Daoy (cell line): ENCODE results near the gene PCDH7. TPM values are rescaled to one million over a fixed set of nuclear protein-coding genes. Genes with fewer than 3 reads are reported as not detected.

Source experiments
- DNase-seq: peaks from one replicate; pipeline ENCODE4 v3.0.0-alpha.2; 2015; ENCODE audit warnings: low read depth
- total RNA-seq: library from RNA; depleted of rRNA; stranded (reverse); fragments of >200 nt; shearing (Covaris generic); gene quantifications from 2 replicates; pipeline ENCODE4 v1.2.3, GENCODE V29; 2014

Gene PCDH7
- total RNA-seq, 1 experiment from 2014 or later = 0.40 TPM

DNA sequence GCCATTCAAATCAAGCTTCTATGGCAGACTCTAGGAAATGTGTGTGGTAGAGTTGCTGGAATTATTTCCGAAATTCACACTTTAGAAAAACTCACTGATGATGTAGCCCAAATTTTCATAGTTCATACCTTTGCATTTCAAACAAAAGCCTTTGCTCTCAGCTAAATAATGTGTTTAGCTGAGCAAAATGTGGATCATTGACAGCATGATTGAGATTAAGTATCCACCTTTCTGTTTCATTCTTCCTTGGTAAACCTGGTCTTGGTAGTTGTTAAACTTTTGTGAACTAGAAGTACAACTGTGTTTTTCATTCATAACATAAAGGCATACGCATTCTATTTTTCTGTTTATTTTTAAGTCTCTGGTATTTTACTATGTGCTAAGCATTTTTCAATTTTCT, 7.2 kb downstream of the PCDH7 start:
- no peak for DNase-seq

DNA sequence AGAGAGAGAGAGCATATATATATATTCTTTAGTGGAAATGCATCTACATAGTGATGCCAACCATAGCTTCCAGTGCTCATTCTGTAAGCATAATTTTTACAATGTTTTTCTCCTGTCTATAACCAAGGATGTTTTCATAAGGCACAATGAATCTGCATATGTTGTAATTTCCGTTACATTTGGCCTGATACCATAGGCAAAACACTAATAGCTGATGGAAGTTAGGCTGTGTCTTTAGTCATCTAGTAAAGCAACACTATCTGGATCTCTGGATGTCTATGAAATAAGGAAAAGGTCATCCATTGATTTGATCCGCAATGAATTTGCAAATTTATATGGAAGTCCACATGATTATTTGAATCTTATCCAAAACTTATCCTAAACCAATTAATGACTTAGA, 8.1 kb downstream of the PCDH7 start:
- no peak for DNase-seq

- DNase-seq = no peak
Measured at GRCh38 chr4:30743897-30744296, 23.7 kb downstream of the PCDH7 start.

GRCh38 chr4:30744386-30744785, 24.2 kb downstream of the PCDH7 start:
- DNase-seq = no peak

DNA sequence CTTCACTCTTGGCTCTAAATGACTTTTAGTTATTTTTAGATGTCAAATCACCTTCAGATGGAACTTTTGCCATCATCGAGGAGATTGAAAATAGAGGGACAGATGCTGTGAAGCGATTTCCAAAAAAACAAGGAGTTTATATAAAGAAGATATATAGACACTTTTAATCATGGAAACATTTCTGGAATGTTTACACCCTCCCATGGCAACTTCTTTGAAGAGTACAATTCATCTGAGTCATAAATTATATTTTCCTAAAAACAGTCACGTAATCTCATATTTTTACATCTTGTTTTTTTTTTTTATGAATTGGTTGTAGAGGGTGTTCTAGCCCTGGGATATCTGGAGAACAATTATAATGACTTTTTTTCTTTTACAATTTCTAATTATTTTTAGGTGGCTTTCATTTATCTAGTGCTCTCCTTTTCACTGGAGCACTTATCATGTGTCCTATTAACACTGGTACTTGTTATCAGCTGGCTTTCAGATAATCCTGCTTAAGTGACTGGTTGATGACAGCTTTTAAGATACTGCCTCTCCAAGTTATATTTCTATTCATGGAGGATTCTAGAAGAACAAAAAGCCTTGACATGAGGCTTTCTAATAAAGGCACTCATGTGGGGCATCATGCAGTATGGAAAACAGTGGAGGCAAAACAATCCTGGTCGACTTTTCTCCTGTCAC, 24.9 kb downstream of the PCDH7 start:
- no peak for DNase-seq

- DNase-seq = no peak
Measured at GRCh38 chr4:30746735-30747134, 26.6 kb downstream of the PCDH7 start.

GRCh38 chr4:30753316-30753715, 33.1 kb downstream of the PCDH7 start:
- DNase-seq = no peak

DNA sequence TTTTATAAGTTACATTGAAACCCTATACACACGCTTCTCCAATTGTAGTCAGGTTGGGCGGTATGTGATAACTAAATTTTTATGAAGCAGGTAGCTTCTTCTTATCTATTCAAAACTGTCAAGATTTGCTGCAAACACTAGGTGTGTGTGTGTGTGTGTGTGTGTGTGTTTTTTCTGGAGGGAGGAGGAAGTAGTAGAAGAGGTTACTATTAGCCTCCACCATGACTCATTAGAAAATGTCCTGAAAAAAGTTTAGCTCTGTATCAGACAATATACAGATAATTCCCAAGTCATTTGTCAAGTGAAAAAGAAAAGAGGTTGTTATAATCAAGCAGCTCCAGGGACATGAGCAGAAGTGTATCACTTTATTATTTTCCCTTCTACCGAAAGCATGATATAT, 33.9 kb downstream of the PCDH7 start:
- no peak for DNase-seq

DNA sequence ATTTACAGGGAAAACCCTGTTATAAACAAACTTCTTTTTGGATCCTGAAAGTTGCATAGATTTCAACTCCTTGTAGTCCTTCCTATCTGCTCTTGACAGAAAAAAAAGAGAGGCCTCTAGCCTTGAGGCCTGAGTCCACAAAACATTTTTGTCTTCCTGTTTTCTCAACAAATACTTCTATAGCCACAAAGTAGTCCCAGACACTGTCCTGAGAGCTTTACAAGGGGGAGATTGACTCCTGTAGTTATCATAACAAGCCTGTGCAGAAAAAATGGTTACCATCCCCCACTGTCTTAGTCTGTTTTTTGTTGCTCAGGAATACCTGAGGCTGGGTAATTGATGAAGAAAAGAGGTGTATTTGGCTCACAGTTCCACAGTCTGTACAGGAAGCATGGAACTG, 35.2 kb downstream of the PCDH7 start:
- DNase-seq = no peak

DNA sequence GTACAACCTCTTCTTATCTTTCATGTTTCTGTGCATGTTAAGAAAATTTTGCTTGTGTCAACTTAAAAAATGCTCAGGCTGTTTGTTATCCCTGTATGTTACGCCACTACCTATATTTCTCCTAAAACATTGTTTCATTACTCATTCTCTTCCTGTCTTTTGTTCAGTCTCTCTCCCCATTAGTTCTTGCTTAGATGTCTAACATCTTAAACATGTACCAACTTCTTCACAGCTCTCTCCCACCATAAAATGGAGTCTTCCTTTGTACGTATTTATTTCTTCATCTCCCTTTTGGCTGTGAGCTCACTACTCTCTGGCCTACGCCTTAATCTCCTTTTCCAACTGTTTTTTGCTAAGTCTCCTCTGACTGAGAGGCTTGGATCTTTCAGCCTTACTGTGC, 36.4 kb downstream of the PCDH7 start:
- no peak for DNase-seq

DNA sequence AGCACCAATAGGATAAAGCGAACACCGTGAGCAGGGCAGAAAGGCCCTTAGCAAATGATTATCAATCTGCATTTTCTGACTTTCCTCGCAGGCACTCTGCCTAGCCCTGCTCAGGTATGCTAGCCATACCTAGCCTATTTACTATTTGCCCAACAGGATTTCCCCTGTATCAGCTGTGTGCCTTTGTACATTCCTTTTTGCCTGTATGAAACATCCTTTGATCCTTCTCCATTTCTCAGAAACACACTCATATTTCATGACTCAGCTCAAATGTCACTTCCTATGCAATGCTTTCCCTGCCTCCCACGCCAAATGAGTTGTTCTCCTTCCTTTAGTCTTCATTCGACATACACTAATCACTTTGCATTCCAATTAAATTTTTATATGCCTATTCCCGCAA, 37.2 kb downstream of the PCDH7 start:
- DNase-seq = peak; percentile 7

GRCh38 chr4:30760551-30760950, 40.4 kb downstream of the PCDH7 start:
- no peak for DNase-seq

DNA sequence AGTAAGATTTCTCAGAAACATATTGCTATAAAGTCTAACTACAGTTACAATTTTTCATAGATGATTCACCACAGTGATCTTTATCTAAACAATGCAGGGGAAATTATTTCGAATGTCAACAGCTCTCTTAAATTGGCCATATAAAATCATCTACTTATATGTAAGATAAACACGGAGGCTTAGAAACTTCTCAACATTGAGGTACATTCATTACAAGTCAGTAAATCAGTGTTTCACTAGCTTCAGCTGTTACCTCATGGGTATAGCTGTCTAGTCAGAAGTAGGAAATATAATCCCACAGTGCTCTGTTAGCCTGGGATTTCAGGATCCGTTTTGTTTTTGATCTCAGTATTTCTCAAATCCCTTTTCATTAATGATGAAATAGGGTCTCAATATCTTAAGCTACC, 43.2 kb downstream of the PCDH7 start:
- no peak for DNase-seq

- DNase-seq = no peak
Measured at GRCh38 chr4:30765022-30765421, 44.9 kb downstream of the PCDH7 start.

GRCh38 chr4:30767147-30767845, 47.1 kb downstream of the PCDH7 start:
- DNase-seq = no peak

DNA sequence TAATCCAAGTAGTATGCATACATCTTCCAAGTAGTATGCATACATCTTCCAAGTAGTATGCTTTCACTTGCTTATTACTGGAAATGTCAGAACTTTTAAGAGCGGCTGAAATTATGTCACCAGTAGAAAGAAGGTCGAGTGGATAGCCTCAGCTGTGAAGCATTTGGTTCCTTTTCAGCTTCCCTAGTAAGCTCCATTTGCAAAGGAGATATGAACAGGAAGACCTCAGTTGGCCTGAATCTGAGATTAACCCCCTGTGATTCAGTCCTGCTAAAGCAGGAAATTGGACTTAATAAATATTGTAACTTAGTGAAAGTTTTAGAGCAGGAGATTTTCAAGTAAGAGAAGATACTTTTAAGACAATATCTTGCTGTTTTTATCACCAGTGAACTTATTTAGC, 48.1 kb downstream of the PCDH7 start:
- DNase-seq = no peak

- DNase-seq = no peak
Measured at GRCh38 chr4:30769093-30769492, 48.9 kb downstream of the PCDH7 start.

- DNase-seq = no peak
Measured at GRCh38 chr4:30770049-30770549, 49.9 kb downstream of the PCDH7 start.

- DNase-seq = no peak
Measured at GRCh38 chr4:30770812-30771211, 50.6 kb downstream of the PCDH7 start.

- DNase-seq = no peak
Measured at GRCh38 chr4:30776451-30776850, 56.3 kb downstream of the PCDH7 start.

DNA sequence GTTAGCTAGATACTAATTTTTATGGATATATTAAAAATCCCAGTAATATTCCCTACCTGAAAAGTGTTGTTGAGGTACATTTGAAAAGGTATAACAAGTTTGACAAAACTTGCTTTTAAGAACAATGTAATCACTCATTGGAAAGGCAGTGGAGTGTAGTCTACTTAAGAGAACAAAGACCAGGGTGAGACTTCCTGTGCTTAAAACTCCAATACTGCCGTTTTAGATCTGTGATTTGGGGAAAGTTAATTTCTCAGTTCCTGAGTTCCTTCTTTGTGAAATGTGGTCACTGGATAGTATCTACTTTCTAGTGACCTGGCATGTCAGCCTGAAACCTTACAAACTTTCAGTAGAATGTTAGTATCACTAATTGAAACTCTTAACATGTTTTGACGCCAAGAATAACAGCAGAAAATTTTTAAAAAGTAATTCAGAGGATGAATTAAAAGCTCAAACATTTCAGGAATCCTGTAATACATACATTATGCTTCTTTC, 56.8 kb downstream of the PCDH7 start:
- DNase-seq = no peak
